BLaER1 (cell line): ENCODE results near the gene GH1.
"Not testable (repeated sequence)": the region's sequence is repeated elsewhere in the genome, so short reads cannot be mapped to it uniquely, and the experiment has no call there.

Experiments used
- H3K27ac ChIP-seq: shearing (Covaris generic); formaldehyde crosslinking; 2 replicates; pipeline ENCODE4 v1.8.1; 2022
- H3K27me3 ChIP-seq: shearing (Covaris generic); formaldehyde crosslinking; 2 replicates; pipeline ENCODE4 v1.8.1; 2022
- H3K36me3 ChIP-seq: shearing (Covaris generic); formaldehyde crosslinking; 2 replicates; pipeline ENCODE4 v1.8.1; 2022
- H3K4me1 ChIP-seq: shearing (Covaris generic); formaldehyde crosslinking; 2 replicates; pipeline ENCODE4 v1.8.1; 2022
- H3K4me2 ChIP-seq: shearing (Covaris generic); formaldehyde crosslinking; 2 replicates; pipeline ENCODE4 v1.8.1; 2022
- H3K4me3 ChIP-seq: shearing (Covaris generic); formaldehyde crosslinking; 2 replicates; pipeline ENCODE4 v1.8.1; 2022
- H3K9ac ChIP-seq: shearing (Covaris generic); formaldehyde crosslinking; 2 replicates; pipeline ENCODE4 v1.8.1; 2022
- H3K9me3 ChIP-seq: shearing (Covaris generic); formaldehyde crosslinking; 2 replicates; pipeline ENCODE4 v1.8.1; 2022
- H4K20me1 ChIP-seq: shearing (Covaris generic); formaldehyde crosslinking; 2 replicates; pipeline ENCODE4 v1.8.1; 2022
- Cebpa-rat ChIP-seq: shearing (Covaris generic); IDR thresholded peaks from 2 replicates; pipeline ENCODE4 v1.8.1; 2022

The GH1 gene

GRCh38 chr17:63880706-63881105, 37.9 kb downstream of the GH1 start:
- TF ChIP-seq Cebpa-rat = no peak

GRCh38 chr17:63878413-63878812, 40.2 kb downstream of the GH1 start:
- H3K9ac ChIP-seq, H3K4me3 ChIP-seq, H3K9me3 ChIP-seq, H3K27me3 ChIP-seq, H3K27ac ChIP-seq, H3K36me3 ChIP-seq, H4K20me1 ChIP-seq, H3K4me1 ChIP-seq: not testable (repeated sequence)
- H3K4me2 ChIP-seq = peak overlapping the region; percentile 48

More at GRCh38 chr17:63880706-63881105, 37.9 kb downstream of the GH1 start:
- H3K9ac ChIP-seq = no peak overlapping the region
- H3K36me3 ChIP-seq = no peaks in the 10 kb centered on the region
- H3K4me3 ChIP-seq = no peak overlapping the region
- no peaks in the 10 kb centered on the region for H3K27me3 ChIP-seq
- no peak overlapping the region for H3K27ac ChIP-seq
- H3K4me2 ChIP-seq = no peak overlapping the region
- peaks cover 10% of the 10 kb centered on the region for H3K4me1 ChIP-seq
- no peaks in the 10 kb centered on the region for H4K20me1 ChIP-seq
- no peaks in the 10 kb centered on the region for H3K9me3 ChIP-seq

- H3K36me3 ChIP-seq, H3K4me2 ChIP-seq, H3K27me3 ChIP-seq, H3K4me3 ChIP-seq, H3K9me3 ChIP-seq, H4K20me1 ChIP-seq, H3K9ac ChIP-seq, H3K27ac ChIP-seq, H3K4me1 ChIP-seq: not testable (repeated sequence)
Measured at GRCh38 chr17:63874693-63875092, 43.9 kb downstream of the GH1 start.

- H3K4me2 ChIP-seq, H4K20me1 ChIP-seq, H3K27ac ChIP-seq, H3K4me3 ChIP-seq, H3K9me3 ChIP-seq, H3K9ac ChIP-seq, H3K4me1 ChIP-seq, H3K27me3 ChIP-seq, H3K36me3 ChIP-seq: not testable (repeated sequence)
Measured at GRCh38 chr17:63874061-63874626, 44.5 kb downstream of the GH1 start.

- H3K9ac ChIP-seq, H3K9me3 ChIP-seq, H3K4me2 ChIP-seq, H3K4me3 ChIP-seq, H3K27me3 ChIP-seq, H3K4me1 ChIP-seq, H3K27ac ChIP-seq, H3K36me3 ChIP-seq, H4K20me1 ChIP-seq: not testable (repeated sequence)
Measured at GRCh38 chr17:63873577-63873976, 45.1 kb downstream of the GH1 start, which contains the start of gene CSH2. Gene CSH2 (minus strand): TSS chr17:63873677. CDS start chr17:63873614, 63 bp downstream.

GRCh38 chr17:63871646-63872365, 46.8 kb downstream of the GH1 start:
- not testable (repeated sequence) for H3K9ac ChIP-seq, H3K4me1 ChIP-seq, H4K20me1 ChIP-seq, H3K4me2 ChIP-seq, H3K4me3 ChIP-seq, H3K9me3 ChIP-seq, H3K27me3 ChIP-seq, H3K36me3 ChIP-seq, H3K27ac ChIP-seq

- H3K9me3 ChIP-seq, H3K9ac ChIP-seq, H3K4me1 ChIP-seq, H3K4me3 ChIP-seq, H3K4me2 ChIP-seq, H4K20me1 ChIP-seq, H3K27ac ChIP-seq, H3K36me3 ChIP-seq, H3K27me3 ChIP-seq: not testable (repeated sequence)
Measured at GRCh38 chr17:63870292-63870665, 48.4 kb downstream of the GH1 start.

GRCh38 chr17:63869491-63870291, 48.9 kb downstream of the GH1 start:
- not testable (repeated sequence) for H3K4me2 ChIP-seq, H4K20me1 ChIP-seq, H3K9me3 ChIP-seq, H3K4me1 ChIP-seq, H3K27ac ChIP-seq, H3K27me3 ChIP-seq, H3K36me3 ChIP-seq, H3K9ac ChIP-seq, H3K4me3 ChIP-seq
